H1 (cell line): Measurements from ENCODE around the gene AP1S3.

Experiments
- ATF2 ChIP-seq: IDR thresholded peaks from 2 replicates; pipeline ENCODE4 v1.6.1; 2012; ENCODE audit warnings: low read length, inconsistent platforms
- CTCF ChIP-seq, 3 experiments: IDR thresholded peaks; 1 replicate in 2 of 3; 2 replicates in 1 of 3; pipeline versions ENCODE4 v1.5.1 to v1.6.1; 2011; ENCODE audit warnings: low read length in 3 of 3, mild to moderate bottlenecking in 3 of 3, inconsistent platforms in 2 of 3, low read depth in 1 of 3, moderate library complexity in 1 of 3; ENCODE audit not compliant: insufficient read depth in 1 of 3; ENCODE audit errors: control extremely low read depth in 1 of 3
- EP300 ChIP-seq, 2 experiments: IDR thresholded peaks; 1 replicate in 1 of 2; 2 replicates in 1 of 2; pipeline ENCODE4 v1.6.1; 2011 to 2012; ENCODE audit warnings: low read depth in 2 of 2, low read length in 2 of 2, mild to moderate bottlenecking in 2 of 2, borderline replicate concordance in 1 of 2, inconsistent platforms in 1 of 2, moderate library complexity in 1 of 2
- EZH2 ChIP-seq: fragments of 200-600 bp; sonication (generic); IDR thresholded peaks from 2 replicates; pipeline ENCODE4 v1.7.1; 2012; ENCODE audit warnings: low read depth, mild to moderate bottlenecking, moderate library complexity, low read length, inconsistent platforms; ENCODE audit not compliant: severe bottlenecking
- GABPA ChIP-seq: IDR thresholded peaks from 2 replicates; pipeline ENCODE4 v1.6.1; 2011; ENCODE audit warnings: mild to moderate bottlenecking, low read length, moderate library complexity, borderline replicate concordance; ENCODE audit not compliant: insufficient read depth
- SRF ChIP-seq: IDR thresholded peaks from 2 replicates; pipeline ENCODE4 v1.6.1; 2011; ENCODE audit warnings: mild to moderate bottlenecking, low read depth, low read length, moderate library complexity
- TAF1 ChIP-seq: IDR thresholded peaks from 2 replicates; pipeline ENCODE4 v1.6.1; 2011; ENCODE audit warnings: mild to moderate bottlenecking, low read depth, low read length
- TAF7 ChIP-seq: optimal IDR thresholded peaks from 2 replicates; pipeline ENCODE3; 2011; ENCODE audit warnings: low read depth, mild to moderate bottlenecking, inconsistent platforms, low read length, moderate library complexity, borderline replicate concordance
- TEAD4 ChIP-seq: IDR thresholded peaks from 2 replicates; pipeline ENCODE4 v1.6.1; 2012; ENCODE audit warnings: low read depth, low read length, inconsistent platforms, mixed read lengths
- YY1 ChIP-seq: IDR thresholded peaks from 2 replicates; pipeline ENCODE4 v1.6.1; 2011; ENCODE audit warnings: low read depth, mild to moderate bottlenecking, low read length
- ZNF274 ChIP-seq: IDR thresholded peaks from 2 replicates; pipeline ENCODE4 v1.7.0; 2012; ENCODE audit warnings: low read length, borderline replicate concordance; ENCODE audit errors: extremely low read depth

- TF ChIP-seq EP300 (IDR thresholded peaks at IDR 0.05; ENCODE audit: borderline replicate concordance in 1 of 2, low read depth in 2 of 2, low read length in 2 of 2) (no peak), YY1 (no peak), TEAD4 (no peak), ZNF274 (no peak), SRF (no peak), TAF1 (no peak), CTCF (IDR thresholded peaks at IDR 0.05; ENCODE audit: control extremely low read depth in 1 of 3, insufficient read depth in 1 of 3, low read depth in 1 of 3, low read length in 3 of 3) (no peak), ATF2 (no peak), TAF7 (no peak), EZH2 (no peak), GABPA (no peak)
These were observed 101.6 kb downstream of the AP1S3 start for GRCh38 chr2:223735659-223736244.
